ENCODE data around the gene NSUN6. TPM values are rescaled to one million over a fixed set of nuclear protein-coding genes. Genes with fewer than 3 reads are reported as not detected.

The NSUN6 gene
- total RNA-seq, 1 donor from 2014 or later: 6.6 TPM

DNA sequence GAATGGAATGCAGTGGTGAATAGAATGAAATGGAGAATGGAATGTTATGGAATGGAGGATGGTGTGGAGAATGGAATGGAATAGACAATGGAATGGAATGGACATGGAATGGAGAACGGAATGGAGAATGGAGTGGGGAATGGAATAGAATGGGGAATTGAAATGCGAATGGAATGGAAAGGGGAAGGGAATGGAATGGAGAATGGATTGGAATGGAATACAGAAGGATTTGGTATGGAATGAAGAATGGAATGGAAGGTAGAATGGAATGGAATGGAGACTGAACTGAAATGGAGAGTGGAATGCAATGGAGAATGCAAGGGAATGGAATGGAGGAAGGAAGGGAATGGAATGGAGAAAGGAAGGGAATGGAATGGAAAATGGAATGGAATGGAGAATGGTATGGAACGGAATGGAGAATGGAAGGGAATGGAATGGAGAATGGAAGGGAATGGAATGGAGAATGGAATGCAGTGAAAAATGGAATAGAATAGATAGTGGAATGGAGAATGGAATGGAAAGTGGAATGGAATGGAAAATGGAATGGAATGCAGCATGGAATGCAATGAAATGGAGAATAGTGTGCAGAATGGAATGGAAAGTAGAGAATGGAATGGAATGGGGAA, 94.8 kb downstream of the NSUN6 start:
- Histone ChIP-seq H3K36me3 (ENCODE audit: control insufficient read depth, insufficient read depth, low read length) (no peaks in the 10 kb centered on the region), H3K4me3 (ENCODE audit: low read depth, low read length) (no peak overlapping the region), H3K27me3 (ENCODE audit: control insufficient read depth, insufficient read depth, low read length) (no peaks in the 10 kb centered on the region)
- no peak for DNase-seq (ENCODE audit: low read depth)
- TF ChIP-seq, protein P1, sequence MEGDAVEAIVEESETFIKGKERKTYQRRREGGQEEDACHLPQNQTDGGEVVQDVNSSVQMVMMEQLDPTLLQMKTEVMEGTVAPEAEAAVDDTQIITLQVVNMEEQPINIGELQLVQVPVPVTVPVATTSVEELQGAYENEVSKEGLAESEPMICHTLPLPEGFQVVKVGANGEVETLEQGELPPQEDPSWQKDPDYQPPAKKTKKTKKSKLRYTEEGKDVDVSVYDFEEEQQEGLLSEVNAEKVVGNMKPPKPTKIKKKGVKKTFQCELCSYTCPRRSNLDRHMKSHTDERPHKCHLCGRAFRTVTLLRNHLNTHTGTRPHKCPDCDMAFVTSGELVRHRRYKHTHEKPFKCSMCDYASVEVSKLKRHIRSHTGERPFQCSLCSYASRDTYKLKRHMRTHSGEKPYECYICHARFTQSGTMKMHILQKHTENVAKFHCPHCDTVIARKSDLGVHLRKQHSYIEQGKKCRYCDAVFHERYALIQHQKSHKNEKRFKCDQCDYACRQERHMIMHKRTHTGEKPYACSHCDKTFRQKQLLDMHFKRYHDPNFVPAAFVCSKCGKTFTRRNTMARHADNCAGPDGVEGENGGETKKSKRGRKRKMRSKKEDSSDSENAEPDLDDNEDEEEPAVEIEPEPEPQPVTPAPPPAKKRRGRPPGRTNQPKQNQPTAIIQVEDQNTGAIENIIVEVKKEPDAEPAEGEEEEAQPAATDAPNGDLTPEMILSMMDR (IDR thresholded peaks at IDR 0.05; ENCODE audit: insufficient read depth, low read length, poor library complexity, severe bottlenecking): no peak

DNA sequence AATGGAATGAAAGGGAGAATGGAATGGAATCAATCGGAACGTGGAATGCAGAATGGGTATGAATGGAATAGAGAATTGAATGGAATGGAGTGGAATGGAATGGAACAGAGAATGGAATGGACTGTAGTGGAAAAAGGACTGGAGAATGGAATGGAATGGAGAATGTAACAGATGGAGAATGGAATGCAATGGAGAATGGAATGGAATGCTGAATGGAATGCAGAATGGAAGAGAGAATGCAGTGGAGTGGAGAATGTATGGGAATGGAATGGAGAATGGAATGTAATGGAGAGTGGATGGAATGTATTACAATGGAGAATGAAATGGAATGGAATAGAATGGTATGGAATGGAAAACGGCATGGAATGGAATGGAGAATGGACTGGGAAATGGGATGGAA, 96.9 kb downstream of the NSUN6 start:
- Histone ChIP-seq H3K27me3 (ENCODE audit: control insufficient read depth, insufficient read depth, low read length) (no peaks in the 10 kb centered on the region), H3K36me3 (ENCODE audit: control insufficient read depth, insufficient read depth, low read length) (no peaks in the 10 kb centered on the region), H3K4me3 (ENCODE audit: low read depth, low read length) (no peak overlapping the region)
- DNase-seq (ENCODE audit: low read depth): no peak
- TF ChIP-seq, protein P1 (IDR thresholded peaks at IDR 0.05; ENCODE audit: insufficient read depth, low read length, poor library complexity, severe bottlenecking): no peak

DNA sequence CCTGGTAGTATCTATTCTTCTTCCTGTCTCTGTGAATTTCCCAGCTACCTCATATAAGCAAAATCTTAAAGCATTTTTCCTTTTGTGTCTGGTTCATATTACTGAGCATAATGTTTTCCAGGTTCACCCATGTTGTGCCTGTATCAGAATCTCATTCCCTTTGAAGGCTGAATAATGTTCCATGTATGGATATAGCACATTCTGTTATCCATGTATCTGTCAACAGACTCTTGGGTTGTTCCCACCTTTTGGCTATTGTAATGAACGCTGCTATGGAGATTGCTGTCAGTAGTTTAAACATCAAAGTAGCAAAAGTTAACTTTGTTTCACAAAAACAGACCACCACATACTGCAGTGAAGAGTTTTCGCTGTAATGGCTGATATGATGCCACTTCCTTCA, 99.9 kb downstream of the NSUN6 start:
- H3K36me3 ChIP-seq (ENCODE audit: control insufficient read depth, insufficient read depth, low read length): no peaks in the 10 kb centered on the region
- H3K27me3 ChIP-seq (ENCODE audit: control insufficient read depth, insufficient read depth, low read length): no peaks in the 10 kb centered on the region
- DNase-seq (ENCODE audit: low read depth): no peak
- H3K4me3 ChIP-seq (ENCODE audit: low read depth, low read length): no peak overlapping the region
- TF ChIP-seq, protein P1 (IDR thresholded peaks at IDR 0.05; ENCODE audit: insufficient read depth, low read length, poor library complexity, severe bottlenecking): no peak

DNA sequence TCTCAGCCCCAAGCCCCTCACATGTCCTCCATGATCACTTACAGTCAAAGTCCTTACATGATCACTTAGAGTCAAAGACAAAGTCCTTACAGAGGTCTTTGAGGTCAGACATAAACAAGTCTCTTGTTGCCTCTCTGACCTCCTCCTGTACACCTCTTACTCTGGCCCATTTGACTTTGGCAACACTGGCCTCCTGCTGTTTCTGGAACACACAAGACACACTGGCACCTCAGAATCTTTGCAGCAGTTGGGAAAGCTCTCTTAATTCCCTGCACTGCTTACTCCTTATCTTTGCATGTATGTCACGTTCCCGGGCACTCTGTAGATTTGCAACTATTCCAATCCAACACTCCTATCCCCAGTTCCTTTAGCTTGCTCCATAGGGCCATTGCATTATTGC, 102.3 kb downstream of the NSUN6 start:
- TF ChIP-seq, protein P1 (IDR thresholded peaks at IDR 0.05; ENCODE audit: insufficient read depth, low read length, poor library complexity, severe bottlenecking): no peak
- H3K36me3 ChIP-seq (ENCODE audit: control insufficient read depth, insufficient read depth, low read length): no peaks in the 10 kb centered on the region
- H3K27me3 ChIP-seq (ENCODE audit: control insufficient read depth, insufficient read depth, low read length): no peaks in the 10 kb centered on the region
- DNase-seq (ENCODE audit: low read depth): no peak
- H3K4me3 ChIP-seq (ENCODE audit: low read depth, low read length): no peak overlapping the region

DNA sequence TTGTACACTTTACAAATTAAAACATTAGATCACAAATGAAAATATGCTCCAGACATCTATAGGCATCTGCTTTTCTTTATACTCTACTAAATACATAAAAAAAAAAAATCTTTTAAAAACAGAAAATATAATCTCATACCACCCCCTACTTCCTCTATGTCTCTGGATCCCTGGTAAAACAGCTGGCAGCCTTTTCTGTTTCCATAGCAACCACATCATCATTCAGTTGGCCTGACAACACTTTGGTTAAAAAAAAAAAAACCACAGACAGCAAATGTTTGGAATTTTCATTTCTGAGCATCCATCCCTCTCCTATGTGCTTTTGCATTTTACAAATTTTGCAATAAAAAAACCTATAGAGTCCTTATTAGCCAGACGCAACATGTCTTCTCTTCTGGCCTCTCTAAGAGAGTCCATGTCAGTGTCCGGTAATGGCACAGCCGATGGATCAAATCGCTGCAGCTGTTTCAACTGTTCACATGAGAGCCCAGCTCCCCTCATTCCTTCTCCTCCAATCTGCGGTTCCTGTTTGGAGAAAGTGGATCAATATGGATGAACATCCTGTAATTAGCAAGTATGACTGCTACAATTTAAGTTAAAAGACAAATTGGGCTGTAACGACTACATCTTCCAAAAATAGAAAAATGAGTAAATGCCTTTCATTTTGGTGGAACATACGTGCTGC, 105.6 kb downstream of the NSUN6 start:
- TF ChIP-seq, protein P1 (IDR thresholded peaks at IDR 0.05; ENCODE audit: insufficient read depth, low read length, poor library complexity, severe bottlenecking): no peak
- no peak overlapping the region for H3K4me3 ChIP-seq (ENCODE audit: low read depth, low read length)
- no peak for DNase-seq (ENCODE audit: low read depth)
- no peaks in the 10 kb centered on the region for H3K27me3 ChIP-seq (ENCODE audit: control insufficient read depth, insufficient read depth, low read length)
- no peaks in the 10 kb centered on the region for H3K36me3 ChIP-seq (ENCODE audit: control insufficient read depth, insufficient read depth, low read length)

DNA sequence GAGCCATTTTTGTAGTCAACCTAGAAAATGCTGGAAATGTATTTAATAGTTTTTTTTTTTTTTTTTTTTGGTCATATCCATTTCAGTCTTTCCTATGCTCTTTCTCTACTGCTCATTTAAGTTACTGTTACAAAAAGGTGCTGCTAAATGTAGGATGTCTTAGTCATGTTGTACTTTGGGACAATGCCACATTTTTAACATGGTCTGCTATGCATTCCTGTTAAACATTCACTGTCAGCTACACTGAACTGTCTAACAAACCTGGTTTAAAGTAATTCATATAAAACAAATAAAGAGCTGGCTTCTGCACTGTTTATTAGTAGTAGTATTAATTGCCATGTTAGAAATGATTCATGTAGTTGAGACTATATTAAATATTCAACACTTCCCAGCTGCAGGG, 108.6 kb downstream of the NSUN6 start:
- H3K4me3 ChIP-seq (ENCODE audit: low read depth, low read length): no peak overlapping the region
- peak; percentile 37 for DNase-seq (ENCODE audit: low read depth)
- TF ChIP-seq, protein P1 (IDR thresholded peaks at IDR 0.05; ENCODE audit: insufficient read depth, low read length, poor library complexity, severe bottlenecking): no peak
- no peaks in the 10 kb centered on the region for H3K36me3 ChIP-seq (ENCODE audit: control insufficient read depth, insufficient read depth, low read length)
- H3K27me3 ChIP-seq (ENCODE audit: control insufficient read depth, insufficient read depth, low read length): no peaks in the 10 kb centered on the region

All from kidney epithelial cell (primary cell).